SU-DHL-6 (cell line): Measurements from ENCODE around the gene PCDHA4.
"Not testable (repeated sequence)": the region's sequence is repeated elsewhere in the genome, so short reads cannot be mapped to it uniquely, and the experiment has no call there.

ENCODE experiments used
- CTCF ChIP-seq: fragments of 200-600 bp; sonication (generic); IDR thresholded peaks from one replicate; pipeline ENCODE4 v1.5.1; 2017; ENCODE audit warnings: antibody characterized with exemption, mild to moderate bottlenecking, low read length, moderate library complexity; ENCODE audit not compliant: insufficient read depth, poor library complexity, severe bottlenecking
- EZH2phosphoT487 ChIP-seq: fragments of 200-600 bp; sonication (generic), shearing (Covaris generic); conservative IDR thresholded peaks from 2 replicates; pipeline ENCODE4 v1.6.1; 2018; ENCODE audit warnings: mild to moderate bottlenecking, antibody characterized with exemption, low read length, moderate library complexity, mixed read lengths

GRCh38 chr5:140848139-140849102 is 41.6 kb downstream of the PCDHA4 start, which contains the start of gene PCDHA9:
- TF ChIP-seq CTCF, EZH2phosphoT487: not testable (repeated sequence)
